GM10847 (cell line): ENCODE measurements around the gene RAI2.

Experiments used
- POLR2A ChIP-seq: IDR thresholded peaks from 2 replicates; pipeline ENCODE4 v1.6.1; 2011; ENCODE audit not compliant: insufficient read length; ENCODE audit errors: extremely low read depth

The RAI2 gene

GRCh38 chrX:17813277-17813676 is 47.8 kb downstream of the RAI2 start:
- TF ChIP-seq POLR2A: no peak

- no peak for TF ChIP-seq POLR2A
Measured at GRCh38 chrX:17812763-17813162, 48.3 kb downstream of the RAI2 start.

DNA sequence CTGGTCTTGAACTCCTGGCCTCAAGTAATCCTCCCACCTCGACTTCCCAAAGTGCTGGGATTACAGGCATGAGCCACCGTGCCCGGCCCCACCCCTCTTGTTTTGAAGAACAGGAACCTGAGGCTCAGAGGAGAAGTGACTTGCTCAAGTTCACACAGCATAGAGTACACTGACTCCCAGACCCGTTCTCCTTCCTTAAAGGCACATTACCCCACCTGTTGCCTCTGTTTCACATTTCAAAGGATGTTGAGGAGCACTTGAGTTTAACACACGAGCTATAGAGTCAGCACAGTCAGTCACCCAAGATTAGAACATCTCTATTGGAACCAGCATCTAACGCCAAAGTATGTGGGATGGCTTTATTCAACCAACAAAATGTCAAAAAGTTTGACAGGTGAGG is 51.1 kb downstream of the RAI2 start:
- no peak for TF ChIP-seq POLR2A

DNA sequence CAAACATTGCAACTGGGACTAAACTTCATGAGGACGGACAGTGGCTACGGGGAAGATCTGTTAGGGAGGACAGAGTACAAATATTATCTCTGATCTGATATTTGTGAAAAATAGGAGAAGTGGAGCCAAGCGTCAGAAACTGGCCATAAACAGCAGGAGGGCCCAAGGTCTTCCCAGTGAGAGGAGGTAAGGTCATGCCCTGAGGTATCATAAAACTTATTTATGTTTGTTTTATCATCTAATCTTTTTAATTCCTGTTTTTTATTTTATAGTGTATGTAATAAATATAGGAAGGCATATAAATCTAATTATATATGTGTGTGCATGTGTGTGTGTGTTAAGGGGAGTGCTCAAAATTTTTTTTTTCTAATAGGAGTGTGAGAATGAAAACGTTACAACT is 51.8 kb downstream of the RAI2 start:
- TF ChIP-seq POLR2A: no peak

DNA sequence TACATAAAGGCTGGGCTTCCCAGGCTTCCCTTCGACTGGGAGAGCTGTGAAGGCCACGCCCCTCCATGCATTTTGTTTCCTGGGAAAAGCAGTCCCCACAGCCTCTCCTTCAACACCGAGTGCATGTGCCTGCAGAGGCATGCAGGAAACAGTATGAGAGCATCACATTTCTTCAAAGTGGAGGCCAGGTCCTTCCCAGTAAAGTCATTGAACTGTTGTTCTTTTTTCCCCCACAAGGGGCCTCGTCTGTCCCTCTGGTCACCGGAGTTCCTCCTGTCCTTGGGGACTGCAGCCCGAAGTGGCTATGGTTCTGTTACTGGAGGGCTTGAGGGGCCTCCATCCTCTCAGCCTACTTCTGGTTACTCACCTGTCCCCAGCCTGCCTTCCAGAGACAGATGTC is 56.0 kb downstream of the RAI2 start:
- no peak for TF ChIP-seq POLR2A

- TF ChIP-seq POLR2A: no peak
Measured at GRCh38 chrX:17803449-17803848, 57.6 kb downstream of the RAI2 start.

DNA sequence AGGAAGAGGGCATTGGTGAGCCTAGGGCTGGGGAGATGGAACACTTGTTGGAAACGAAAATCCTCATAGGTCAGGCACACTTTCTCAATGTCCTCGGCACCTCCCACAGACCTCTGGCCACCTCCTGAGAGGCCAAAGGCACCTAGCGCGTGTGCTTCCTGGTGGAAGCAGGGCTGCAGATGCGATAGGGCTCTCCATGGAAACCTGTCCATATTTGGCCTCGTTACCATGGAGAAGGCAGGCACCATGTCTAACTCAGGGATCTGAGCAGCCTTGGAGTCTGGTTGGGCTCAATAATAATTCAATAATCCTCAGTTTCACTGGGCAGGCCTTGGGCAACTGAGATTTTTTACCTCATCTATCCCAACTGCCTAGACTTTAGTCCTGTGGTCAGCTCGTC is 58.3 kb downstream of the RAI2 start:
- TF ChIP-seq POLR2A: no peak

- no peak for TF ChIP-seq POLR2A
Measured at GRCh38 chrX:17801431-17801830, 59.7 kb downstream of the RAI2 start.

DNA sequence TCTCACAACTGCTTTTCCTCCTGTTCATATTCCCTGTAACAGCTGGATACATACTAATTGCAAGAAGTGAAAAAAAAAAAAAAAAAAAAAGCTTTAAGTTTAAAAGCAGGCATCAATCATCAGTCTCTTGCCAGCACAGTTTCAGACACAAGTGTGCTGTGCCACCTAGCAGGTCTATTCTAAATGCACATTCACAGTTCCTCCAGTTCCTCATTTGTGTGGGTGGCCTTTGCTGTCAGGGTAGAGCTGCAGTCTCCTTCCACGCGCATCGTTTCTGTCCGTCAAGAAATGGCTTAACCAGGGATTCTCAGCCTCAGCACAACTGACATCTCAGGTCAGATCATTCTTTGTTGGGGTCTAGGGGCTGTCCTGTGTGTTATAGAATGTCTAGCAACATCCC is 62.2 kb downstream of the RAI2 start:
- no peak for TF ChIP-seq POLR2A

DNA sequence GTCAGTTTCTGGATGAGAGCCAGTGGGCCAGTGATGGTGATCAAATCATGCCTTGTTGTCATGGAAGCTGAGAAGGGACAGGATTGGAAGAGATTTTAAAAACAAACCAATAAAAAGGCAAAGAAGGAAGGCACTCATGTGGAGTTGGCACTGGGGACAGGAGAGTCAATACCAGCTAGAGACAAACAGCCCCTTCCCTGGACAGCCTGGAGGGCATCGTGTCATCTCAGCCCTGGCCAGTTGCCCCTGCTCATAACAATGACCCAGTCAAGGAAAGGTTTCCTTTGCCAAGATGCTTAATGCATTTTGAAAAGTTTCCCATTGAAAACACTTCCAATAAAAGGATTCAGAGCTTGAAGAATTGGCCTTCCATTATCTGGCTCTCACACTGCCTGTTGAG is 68.3 kb downstream of the RAI2 start:
- no peak for TF ChIP-seq POLR2A

GRCh38 chrX:17788956-17789562 is 72.0 kb downstream of the RAI2 start:
- TF ChIP-seq POLR2A: no peak

DNA sequence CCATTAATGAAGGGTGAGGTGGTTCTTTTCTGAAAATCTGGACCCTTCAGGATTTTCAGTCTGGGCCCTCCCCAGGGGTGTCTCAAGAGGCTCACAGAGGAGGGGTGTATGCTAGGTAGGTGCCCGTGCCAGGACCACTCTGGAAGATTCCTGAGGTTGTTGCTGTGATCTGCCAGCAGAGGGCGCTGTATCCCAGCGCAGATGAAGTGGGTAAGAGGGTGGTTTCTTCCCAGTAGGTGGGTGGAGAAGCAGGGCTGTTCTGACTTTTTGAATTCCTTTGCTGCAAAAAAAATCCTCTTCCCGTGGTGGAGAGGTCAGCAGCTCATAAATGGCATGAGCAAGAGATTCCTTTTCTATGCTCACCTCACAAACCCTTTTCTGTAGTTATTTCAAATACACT is 72.7 kb downstream of the RAI2 start:
- no peak for TF ChIP-seq POLR2A

DNA sequence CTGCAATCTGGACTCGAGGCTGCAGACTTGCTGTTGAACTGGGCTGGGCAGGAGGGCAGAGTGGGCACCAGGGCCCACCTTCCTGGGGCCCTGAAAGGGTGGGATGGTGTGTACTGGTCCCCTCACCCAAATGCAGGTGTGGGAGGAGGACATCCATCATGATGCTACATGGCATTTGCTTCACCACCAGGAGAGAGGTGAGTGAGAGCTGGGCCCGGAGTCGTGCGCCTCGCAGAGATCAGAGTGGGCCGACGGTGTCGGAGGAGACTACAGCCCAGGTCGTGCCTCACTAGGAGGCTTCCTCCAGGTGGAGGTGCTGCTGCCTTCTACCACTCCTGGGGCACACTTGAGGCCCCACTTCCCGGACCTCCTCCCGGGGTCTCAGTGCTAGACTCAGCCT is 73.5 kb downstream of the RAI2 start:
- TF ChIP-seq POLR2A: no peak

- no peak for TF ChIP-seq POLR2A
Measured at GRCh38 chrX:17779434-17779833, 81.7 kb downstream of the RAI2 start.

GRCh38 chrX:17778997-17779396 is 82.1 kb downstream of the RAI2 start:
- no peak for TF ChIP-seq POLR2A

DNA sequence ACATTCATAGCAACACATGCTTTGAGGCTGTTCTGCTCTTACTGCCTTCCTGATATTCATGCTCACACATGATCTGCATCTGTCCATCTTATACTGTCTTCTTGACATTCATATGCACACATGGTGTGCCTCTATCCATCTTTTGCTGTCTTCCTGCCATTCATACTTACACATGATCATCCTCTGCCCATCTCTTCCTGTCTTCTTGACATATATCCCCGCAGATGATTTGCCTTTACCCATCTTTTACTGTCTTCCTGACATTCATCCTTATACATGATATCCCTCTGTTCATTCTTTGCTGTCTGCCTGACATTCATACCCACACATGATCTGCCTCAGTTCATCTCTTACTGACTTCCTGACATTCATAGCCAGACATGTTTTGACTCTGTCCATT is 87.0 kb downstream of the RAI2 start:
- no peak for TF ChIP-seq POLR2A

DNA sequence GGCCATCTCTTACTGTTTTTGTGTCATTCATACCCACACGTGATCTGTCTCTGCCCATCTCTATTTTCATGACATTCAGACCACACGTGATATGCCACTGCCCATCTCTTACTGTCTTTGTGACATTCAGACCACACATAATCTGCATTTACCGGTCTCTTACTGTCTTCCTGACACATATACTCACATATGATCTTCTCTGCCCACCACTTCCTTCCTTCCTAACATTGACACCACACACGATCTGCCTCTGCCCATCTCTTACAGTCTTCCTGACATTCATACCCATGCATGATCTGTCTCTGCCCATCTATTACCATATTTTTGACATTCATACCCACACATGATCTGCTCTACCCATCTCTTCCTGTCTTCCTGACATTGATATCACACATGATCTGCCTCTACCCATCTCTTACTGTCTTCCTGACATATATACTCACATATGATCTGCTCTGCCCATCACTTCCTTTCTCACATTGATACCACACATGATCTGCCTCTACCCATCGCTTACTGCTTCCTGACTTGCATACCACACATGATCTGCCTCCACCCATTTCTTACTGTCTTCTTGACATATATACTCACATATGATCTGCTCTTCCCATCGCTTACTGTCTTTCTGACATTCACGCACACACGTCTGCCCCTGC is 87.7 kb downstream of the RAI2 start:
- TF ChIP-seq POLR2A: no peak

GRCh38 chrX:17769701-17770269 is 91.3 kb downstream of the RAI2 start:
- TF ChIP-seq POLR2A: no peak

- no peak for TF ChIP-seq POLR2A
Measured at GRCh38 chrX:17768997-17769396, 92.1 kb downstream of the RAI2 start.
